K562 (cell line): ENCODE results near the gene SDF4. TPM values are rescaled to one million over a fixed set of nuclear protein-coding genes. Genes with fewer than 3 reads are reported as not detected.
A peak's percentile ranks its signal among the peaks of the same experiment; 100 is the strongest.

ENCODE experiments used
- ESRRB ChIP-seq: fragments of 250-450 bp; sonication (Bioruptor Pico); IDR thresholded peaks from 2 replicates; pipeline ENCODE4 v1.5.0; 2020; ENCODE audit warnings: mild to moderate bottlenecking, moderate library complexity, borderline replicate concordance
- MCM7 ChIP-seq, 2 experiments: fragments of 450-650 bp; IDR thresholded peaks; 2 replicates each; pipeline ENCODE4 v1.6.1; 2016 to 2018
- MECOM ChIP-seq: fragments of 250-450 bp; sonication (Bioruptor Pico); IDR thresholded peaks from 2 replicates; pipeline ENCODE4 v1.8.0; 2022; ENCODE audit warnings: inconsistent platforms
- MGA ChIP-seq: fragments of 450-650 bp; IDR thresholded peaks from 2 replicates; pipeline ENCODE4 v1.6.1; 2016; ENCODE audit warnings: mild to moderate bottlenecking, moderate library complexity
- PRMT5 ChIP-seq: sonication (generic); formaldehyde crosslinking; IDR thresholded peaks from 2 replicates; pipeline ENCODE4 v1.5.0; 2020; ENCODE audit warnings: missing genetic modification reagents
- RREB1 ChIP-seq: fragments of 250-450 bp; sonication (Bioruptor Pico); IDR thresholded peaks from 2 replicates; pipeline ENCODE4 v1.4.0; 2020
- YY1 ChIP-seq, 3 experiments: IDR thresholded peaks; 2 replicates each; pipeline ENCODE4 v1.6.1; 2011; ENCODE audit warnings: low read length in 2 of 3, mild to moderate bottlenecking in 2 of 3, moderate library complexity in 2 of 3, borderline replicate concordance in 1 of 3, control low read depth in 1 of 3, low read depth in 1 of 3; ENCODE audit not compliant: insufficient read depth in 3 of 3, insufficient replicate concordance in 2 of 3, control insufficient read depth in 1 of 3, insufficient read length in 1 of 3; ENCODE audit errors: extremely low read depth in 1 of 3
- ZSCAN29 ChIP-seq: fragments of 450-650 bp; IDR thresholded peaks from 2 replicates; pipeline ENCODE4 v1.6.1; 2017
- polyA plus RNA-seq, 8 experiments: library from polyadenylated mRNA; depleted of rRNA in 4 of 8; stranded (reverse) in 5 of 8; unstranded in 3 of 8; fragments of >200 nt; fragmentation: Nextera tagmentation in 2 of 8; fragmentation: Illumina TruSeq in 1 of 8; extraction: Ambion mirVana in 2 of 8; extraction: Trizol in 1 of 8; gene quantifications; 2 replicates each; pipeline versions ENCODE4 v1.2.1 to v1.2.3, GENCODE V29; 2011 to 2014; ENCODE audit warnings: inconsistent platforms in 1 of 8, missing spikeins in 1 of 8
- total RNA-seq, 7 experiments: library from RNA; depleted of rRNA in 6 of 7; stranded (reverse); fragments of >200 nt in 6 of 7; fragmentation: Illumina TruSeq in 2 of 7; extraction: Trizol in 2 of 7; gene quantifications; 2 replicates each; pipeline versions ENCODE4 v1.2.1 to v1.2.3, GENCODE V29; 2011 to 2021; ENCODE audit warnings: low replicate concordance in 1 of 7

Gene SDF4
- total and polyA plus RNA-seq, 9 of the 15 experiments (the other 6 are each of a cell fraction or from before 2014, with no cell fraction given) = 0.35 to 160 (median 65.2) TPM

DNA sequence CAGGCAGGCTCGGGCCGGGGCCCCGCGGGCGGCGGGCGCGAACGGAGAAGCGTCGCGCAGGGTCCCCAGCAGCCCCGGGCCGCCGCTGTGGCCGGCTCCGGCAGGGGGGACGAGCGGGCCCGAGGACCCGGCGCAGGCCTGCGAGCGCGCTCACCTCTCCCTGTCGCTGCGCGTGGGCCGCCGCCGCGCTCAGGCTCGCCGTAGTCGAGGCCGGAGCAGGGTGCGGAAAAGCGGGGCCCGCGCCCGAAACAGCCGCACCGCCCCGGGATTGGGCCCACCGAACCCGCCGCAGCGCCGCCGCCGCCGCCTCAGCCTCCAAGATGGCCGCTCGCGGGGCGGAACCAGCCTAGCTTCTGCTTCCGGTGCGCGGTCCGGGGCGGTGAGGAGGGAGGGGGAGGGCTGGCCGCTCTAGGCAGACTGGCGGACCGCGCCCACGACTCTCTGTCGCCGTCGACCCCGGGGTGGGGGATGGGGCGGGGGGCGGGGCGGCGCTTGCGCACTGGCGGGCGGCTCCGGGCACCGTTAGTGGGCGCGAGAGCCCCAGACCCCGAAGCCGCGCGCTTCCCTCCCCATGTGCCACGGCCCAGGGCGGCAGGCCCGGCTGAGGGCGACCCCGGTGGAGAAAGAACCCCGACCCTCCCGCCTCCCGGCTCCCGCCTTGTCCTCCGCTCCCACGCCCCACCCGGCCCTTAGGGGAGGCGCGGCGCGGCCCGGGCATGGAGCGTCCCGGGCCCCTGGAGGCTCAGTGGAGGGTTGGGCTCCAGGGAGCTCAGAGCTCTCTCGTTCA, 41.9 kb upstream of the SDF4 start, which contains the start of gene UBE2J2 (continued):
- TF ChIP-seq RREB1 (CRISPR knock-in tag) = 0 out of 2 replicates have a peak, but pooled peaks have one; percentile 32
- TF ChIP-seq ZSCAN29 = no peak
- TF ChIP-seq MCM7 (IDR thresholded peaks at IDR 0.05) = no peak
- no peak for TF ChIP-seq ESRRB (CRISPR knock-in tag)
- TF ChIP-seq PRMT5 (CRISPR knock-in tag) = no peak
- TF ChIP-seq MECOM = no peak
- TF ChIP-seq MGA = no peak
- peak; percentile 90 to 99 (median 98) for TF ChIP-seq YY1 (IDR thresholded peaks at IDR 0.05; ENCODE audit: borderline replicate concordance in 1 of 3, control insufficient read depth in 1 of 3, extremely low read depth in 1 of 3, insufficient read depth in 3 of 3, insufficient read length in 1 of 3, insufficient replicate concordance in 2 of 3, low read depth in 1 of 3, low read length in 2 of 3)
